GM23338 (cell line): Measurements from ENCODE around the gene ARID1B. TPM values are rescaled to one million over a fixed set of nuclear protein-coding genes. Genes with fewer than 3 reads are reported as not detected.

Experiments
- ATAC-seq: fragments of 200-7000 bp; cut with Tn5 transposase; 3 replicates; pipeline ENCODE4 v1.9.1; 2020
- DNase-seq: peaks from one replicate; pipeline ENCODE4 v3.0.0-alpha.2; 2015; ENCODE audit warnings: low spot score
- H2AFZ ChIP-seq: fragments of 200-600 bp; sonication (generic); 2 replicates; pipeline ENCODE4 v1.8.0; 2016; ENCODE audit warnings: antibody characterized with exemption, mild to moderate bottlenecking, moderate library complexity
- H3F3A ChIP-seq: fragments of 200-600 bp; sonication (generic); replicated peaks from 2 replicates; pipeline ENCODE4 v1.8.0; 2017; ENCODE audit warnings: antibody characterized with exemption, mixed run types, low read depth
- H3K27ac ChIP-seq: fragments of 200-600 bp; sonication (generic); 2 replicates; pipeline ENCODE4 v1.6.1; 2016; ENCODE audit warnings: low read depth
- H3K27me3 ChIP-seq: fragments of 200-600 bp; sonication (generic); 2 replicates; pipeline ENCODE4 v1.8.0; 2016; ENCODE audit warnings: mild to moderate bottlenecking, mixed run types, moderate library complexity; ENCODE audit not compliant: insufficient read depth
- H3K36me3 ChIP-seq: fragments of 200-600 bp; sonication (generic); 2 replicates; pipeline ENCODE4 v1.8.0; 2016; ENCODE audit warnings: mild to moderate bottlenecking; ENCODE audit not compliant: insufficient read depth
- H3K4me1 ChIP-seq: fragments of 200-600 bp; sonication (generic); 2 replicates; pipeline ENCODE4 v1.8.0; 2016; ENCODE audit warnings: mild to moderate bottlenecking, moderate library complexity; ENCODE audit not compliant: insufficient read depth
- H3K4me2 ChIP-seq: fragments of 200-600 bp; sonication (generic); 2 replicates; pipeline ENCODE4 v1.7.1; 2017; ENCODE audit warnings: mixed run types
- H3K4me3 ChIP-seq: fragments of 200-600 bp; sonication (generic); 2 replicates; pipeline ENCODE4 v1.6.1; 2016; ENCODE audit warnings: mixed run types
- H3K79me2 ChIP-seq: fragments of 200-600 bp; sonication (generic); replicated peaks from 2 replicates; pipeline ENCODE4 v1.8.0; 2017; ENCODE audit warnings: mild to moderate bottlenecking; ENCODE audit not compliant: insufficient read depth
- H3K9me2 ChIP-seq: fragments of 200-600 bp; sonication (generic); 2 replicates; pipeline ENCODE4 v1.8.0; 2017; ENCODE audit not compliant: insufficient read depth
- H4K20me1 ChIP-seq: fragments of 200-600 bp; sonication (generic); replicated peaks from 2 replicates; pipeline ENCODE4 v1.8.0; 2017; ENCODE audit warnings: mild to moderate bottlenecking; ENCODE audit not compliant: insufficient read depth
- H3K27ac Mint-ChIP-seq: 2 replicates; pipeline ENCODE4 v1.8.0; 2020; ENCODE audit warnings: inconsistent platforms, mild to moderate bottlenecking, moderate library complexity, mixed read lengths
- H3K27me3 Mint-ChIP-seq: 3 replicates; pipeline ENCODE4 v1.8.0; 2022; ENCODE audit warnings: low read depth, mild to moderate bottlenecking, moderate library complexity, mixed read lengths, inconsistent platforms; ENCODE audit not compliant: insufficient read depth, poor library complexity
- H3K36me3 Mint-ChIP-seq: 3 replicates; pipeline ENCODE4 v1.8.0; 2021; ENCODE audit warnings: low read depth, mild to moderate bottlenecking, inconsistent platforms, moderate library complexity, mixed read lengths
- H3K4me1 Mint-ChIP-seq: 3 replicates; pipeline ENCODE4 v1.8.0; 2020; ENCODE audit warnings: mild to moderate bottlenecking, inconsistent platforms, mixed read lengths
- H3K4me3 Mint-ChIP-seq: 3 replicates; pipeline ENCODE4 v1.8.0; 2021; ENCODE audit warnings: moderate library complexity, mild to moderate bottlenecking, inconsistent platforms, mixed read lengths
- H3K9me3 Mint-ChIP-seq: 3 replicates; pipeline ENCODE4 v1.8.0; 2020; ENCODE audit warnings: moderate library complexity, mild to moderate bottlenecking, inconsistent platforms, mixed read lengths
- CREB1 ChIP-seq: fragments of 250-450 bp; sonication (Bioruptor Pico); IDR thresholded peaks from 2 replicates; pipeline ENCODE4 v1.5.0; 2020; ENCODE audit warnings: low read depth, mild to moderate bottlenecking, moderate library complexity
- ETS1 ChIP-seq: IDR thresholded peaks from 2 replicates; pipeline ENCODE4 v1.6.1; 2016; ENCODE audit warnings: antibody characterized with exemption
- EZH2phosphoT487 ChIP-seq: fragments of 200-600 bp; sonication (generic); IDR thresholded peaks from one replicate; pipeline ENCODE4 v1.8.1; 2018; ENCODE audit warnings: antibody characterized with exemption; ENCODE audit not compliant: unreplicated experiment
- STAT1 ChIP-seq: IDR thresholded peaks from one replicate; pipeline ENCODE4 v1.6.1; 2016; ENCODE audit warnings: antibody characterized with exemption; ENCODE audit not compliant: unreplicated experiment
- ZNF114 ChIP-seq: fragments of 250-450 bp; sonication (Bioruptor Pico); IDR thresholded peaks from 2 replicates; pipeline ENCODE4 v1.5.0; 2020; ENCODE audit warnings: mild to moderate bottlenecking, moderate library complexity
- ZNF462 ChIP-seq: fragments of 250-450 bp; sonication (Bioruptor Pico); IDR thresholded peaks from 2 replicates; pipeline ENCODE4 v1.5.0; 2020; ENCODE audit warnings: mild to moderate bottlenecking, moderate library complexity
- polyA plus RNA-seq: library from polyadenylated mRNA; unstranded; fragments of >200 nt; fragmentation: Nextera tagmentation; extraction: Ambion mirVana; gene quantifications from 2 replicates; pipeline ENCODE4 v1.2.1, GENCODE V29; 2016
- total RNA-seq: library from RNA; depleted of rRNA; stranded (reverse); fragments of >200 nt; shearing (Covaris generic); gene quantifications from 2 replicates; pipeline ENCODE4 v1.2.3, GENCODE V29; 2014

ARID1B gene
- total and polyA plus RNA-seq, 2 experiments from 2014 or later, result 59.3 to 72.2 TPM

DNA sequence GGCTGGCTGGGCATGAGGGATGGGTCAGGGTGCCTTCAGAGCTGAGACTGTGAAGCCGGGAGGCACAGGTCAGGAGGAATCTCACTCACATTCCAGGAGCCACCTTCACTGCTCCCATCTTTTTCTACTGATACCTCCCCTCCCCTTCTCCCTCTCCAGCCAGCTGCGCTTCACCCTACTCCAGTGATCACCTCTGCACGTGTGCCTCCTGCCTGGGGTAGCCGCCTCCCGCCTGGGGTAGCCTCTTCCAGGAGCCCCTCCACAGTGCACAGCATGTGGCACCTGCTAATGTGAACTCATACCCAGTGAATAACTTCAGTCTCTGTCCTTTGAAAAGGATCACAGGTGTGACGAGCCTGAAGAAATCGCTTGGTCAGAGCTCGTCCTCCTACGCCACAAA is 313.6 kb downstream of the ARID1B start:
- H3K27ac Mint-ChIP-seq, result peak overlapping the region; percentile 85
- Histone ChIP-seq H3K27me3 (no peaks in the 10 kb centered on the region), H3K36me3 (no peaks in the 10 kb centered on the region), H3F3A (no peaks in the 10 kb centered on the region), H3K27ac (peak overlapping the region; percentile 84), H4K20me1 (no peaks in the 10 kb centered on the region), H3K4me2 (peak overlapping the region; percentile 45), H3K79me2 (peaks cover 10% of the 10 kb centered on the region; the same call in 1 of the 2 replicates), H3K4me1 (peaks cover 31% of the 10 kb centered on the region), H3K4me3 (no peak overlapping the region), H3K9me2 (no peaks in the 10 kb centered on the region), H2AFZ (no peak overlapping the region)
- peaks cover 3% of the 10 kb centered on the region for H3K27me3 Mint-ChIP-seq
- H3K4me1 Mint-ChIP-seq, result peaks cover 73% of the 10 kb centered on the region
- no peaks in the 10 kb centered on the region for H3K36me3 Mint-ChIP-seq
- ATAC-seq, result peak; percentile 73
- H3K9me3 Mint-ChIP-seq, result no peaks in the 10 kb centered on the region
- peak; percentile 74 for DNase-seq
- H3K4me3 Mint-ChIP-seq, result peak overlapping the region; percentile 49
- TF ChIP-seq ETS1 (no peak), EZH2phosphoT487 (no peak), ZNF462 (CRISPR knock-in tag) (0 out of 2 replicates have a peak, but pooled peaks have one; percentile 48), ZNF114 (no peak), CREB1 (0 out of 2 replicates have a peak, but pooled peaks have one; percentile 6), STAT1 (no peak)
